HFFc6 (cell line): ENCODE measurements around the gene CCSER2. TPM values are rescaled to one million over a fixed set of nuclear protein-coding genes. Genes with fewer than 3 reads are reported as not detected.

Experiments
- DNase-seq: peaks from one replicate; pipeline ENCODE4 v3.0.0-alpha.2; 2018
- H3K27ac Mint-ChIP-seq: 2 replicates; pipeline ENCODE4 v1.8.0; 2020; ENCODE audit warnings: mild to moderate bottlenecking, mixed read lengths
- H3K27me3 Mint-ChIP-seq: 2 replicates; pipeline ENCODE4 v1.8.0; 2021; ENCODE audit warnings: mild to moderate bottlenecking, moderate library complexity, mixed read lengths; ENCODE audit not compliant: insufficient read depth
- H3K36me3 Mint-ChIP-seq: 2 replicates; pipeline ENCODE4 v1.8.0; 2021; ENCODE audit warnings: low read depth, mixed read lengths
- H3K4me1 Mint-ChIP-seq: 2 replicates; pipeline ENCODE4 v1.8.0; 2020; ENCODE audit warnings: low read depth, mixed read lengths
- H3K4me3 Mint-ChIP-seq: 2 replicates; pipeline ENCODE4 v1.8.0; 2020; ENCODE audit warnings: mild to moderate bottlenecking, moderate library complexity, mixed read lengths
- H3K9me3 Mint-ChIP-seq: 2 replicates; pipeline ENCODE4 v1.8.0; 2020; ENCODE audit warnings: mild to moderate bottlenecking, mixed read lengths
- total RNA-seq, 6 experiments: library from RNA; stranded (reverse); fragmentation: NEBNext Ultra II Directional; extraction: Animal tissue kit (Norgen Biotek cat#: 25700); gene quantifications; 2 replicates in 1 of 6; 3 replicates in 5 of 6; pipeline ENCODE4 v1.2.3, GENCODE V29; 2021
- TF ChIP-seq, protein P1 (sequence below): fragments of 200-600 bp; sonication (generic); IDR thresholded peaks from 2 replicates; pipeline ENCODE4 v1.5.0; 2021; ENCODE audit warnings: antibody characterized with exemption, mild to moderate bottlenecking

Gene CCSER2
- total RNA-seq, 6 experiments from 2014 or later, result 36.1 to 46.9 (median 43.0) TPM

DNA sequence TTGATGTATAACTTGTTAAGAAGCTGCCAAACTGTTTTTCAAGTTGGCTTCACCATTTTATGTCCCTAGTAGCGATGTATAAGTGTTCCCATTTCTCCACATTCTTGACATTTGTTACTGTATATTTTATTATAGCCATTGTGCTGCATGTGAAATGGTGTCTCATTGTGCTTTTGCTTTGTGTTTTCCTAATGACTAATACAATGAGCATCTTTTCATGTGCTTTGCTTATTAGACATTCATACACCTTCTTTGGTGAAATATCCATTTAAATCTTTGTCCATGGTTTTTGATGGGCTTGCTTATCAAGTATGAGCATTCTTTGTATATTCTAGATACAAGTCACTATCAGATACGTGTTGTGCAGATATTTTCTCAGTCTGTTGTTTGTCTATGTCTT, 203.0 kb downstream of the CCSER2 start:
- Mint-ChIP-seq H3K27ac (no peak overlapping the region), H3K4me3 (no peak overlapping the region), H3K9me3 (no peaks in the 10 kb centered on the region), H3K36me3 (no peaks in the 10 kb centered on the region), H3K27me3 (peaks cover 4% of the 10 kb centered on the region), H3K4me1 (peaks cover 29% of the 10 kb centered on the region)
- TF ChIP-seq, protein P1, sequence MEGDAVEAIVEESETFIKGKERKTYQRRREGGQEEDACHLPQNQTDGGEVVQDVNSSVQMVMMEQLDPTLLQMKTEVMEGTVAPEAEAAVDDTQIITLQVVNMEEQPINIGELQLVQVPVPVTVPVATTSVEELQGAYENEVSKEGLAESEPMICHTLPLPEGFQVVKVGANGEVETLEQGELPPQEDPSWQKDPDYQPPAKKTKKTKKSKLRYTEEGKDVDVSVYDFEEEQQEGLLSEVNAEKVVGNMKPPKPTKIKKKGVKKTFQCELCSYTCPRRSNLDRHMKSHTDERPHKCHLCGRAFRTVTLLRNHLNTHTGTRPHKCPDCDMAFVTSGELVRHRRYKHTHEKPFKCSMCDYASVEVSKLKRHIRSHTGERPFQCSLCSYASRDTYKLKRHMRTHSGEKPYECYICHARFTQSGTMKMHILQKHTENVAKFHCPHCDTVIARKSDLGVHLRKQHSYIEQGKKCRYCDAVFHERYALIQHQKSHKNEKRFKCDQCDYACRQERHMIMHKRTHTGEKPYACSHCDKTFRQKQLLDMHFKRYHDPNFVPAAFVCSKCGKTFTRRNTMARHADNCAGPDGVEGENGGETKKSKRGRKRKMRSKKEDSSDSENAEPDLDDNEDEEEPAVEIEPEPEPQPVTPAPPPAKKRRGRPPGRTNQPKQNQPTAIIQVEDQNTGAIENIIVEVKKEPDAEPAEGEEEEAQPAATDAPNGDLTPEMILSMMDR, result no peak
- DNase-seq, result no peak

DNA sequence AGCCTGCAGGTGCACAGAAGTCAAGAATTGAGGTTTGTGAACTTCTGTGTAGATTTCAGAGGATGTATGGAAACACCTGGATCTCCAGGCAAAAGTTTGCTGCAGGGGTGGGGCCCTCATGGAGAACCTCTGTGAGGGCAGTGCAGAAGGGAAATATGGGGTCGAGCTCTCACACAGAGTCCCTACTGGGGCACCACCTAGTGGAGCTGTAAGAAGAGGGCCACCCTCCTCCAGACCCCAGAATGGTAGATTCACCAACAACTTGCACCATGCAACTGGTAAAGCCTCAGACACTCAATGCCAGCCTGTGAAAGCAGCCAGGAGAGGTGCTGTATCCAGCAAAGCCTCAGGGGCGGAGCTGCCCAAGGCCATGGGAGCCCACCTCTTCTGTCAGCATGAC, 205.8 kb downstream of the CCSER2 start:
- Mint-ChIP-seq H3K9me3 (no peaks in the 10 kb centered on the region), H3K4me3 (no peak overlapping the region), H3K27ac (no peak overlapping the region)

DNA sequence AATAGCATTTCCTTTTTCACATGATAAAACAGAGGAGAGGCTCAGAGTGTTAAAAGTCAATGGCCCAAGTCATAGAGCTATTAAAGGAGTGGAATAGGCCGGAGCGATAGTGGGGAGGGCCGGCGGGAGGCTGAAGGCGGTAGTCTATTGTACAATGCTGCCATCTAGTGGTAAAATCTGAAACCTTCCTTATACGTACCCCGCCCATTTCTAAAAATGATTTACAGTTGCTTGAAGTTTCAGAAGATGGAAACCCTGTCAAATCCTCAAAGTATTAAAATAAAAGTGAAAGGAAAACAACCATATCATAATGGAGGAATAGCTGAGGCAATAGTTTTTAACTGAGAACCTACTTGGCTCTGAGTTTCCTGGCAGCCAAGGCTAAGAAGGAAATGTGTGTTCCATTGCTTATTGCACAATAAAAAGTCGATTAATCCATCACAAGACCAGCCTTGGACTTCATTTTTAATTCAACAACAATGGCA, 209.1 kb downstream of the CCSER2 start:
- Mint-ChIP-seq H3K27me3 (peaks cover 6% of the 10 kb centered on the region), H3K4me3 (no peak overlapping the region), H3K36me3 (peaks cover 7% of the 10 kb centered on the region; the same call in 1 of the 2 replicates), H3K9me3 (peaks cover 7% of the 10 kb centered on the region), H3K4me1 (peaks cover 65% of the 10 kb centered on the region), H3K27ac (no peak overlapping the region)
- DNase-seq, result peak; percentile 50
- TF ChIP-seq, protein P1, result peak; percentile 96

More for the DNA sequence above, 205.8 kb downstream of the CCSER2 start:
- H3K36me3 Mint-ChIP-seq, result no peaks in the 10 kb centered on the region
- H3K27me3 Mint-ChIP-seq, result peaks cover 6% of the 10 kb centered on the region
- peaks cover 48% of the 10 kb centered on the region for H3K4me1 Mint-ChIP-seq
- peak; percentile 7 for DNase-seq
- TF ChIP-seq, protein P1, result peak; percentile 66

DNA sequence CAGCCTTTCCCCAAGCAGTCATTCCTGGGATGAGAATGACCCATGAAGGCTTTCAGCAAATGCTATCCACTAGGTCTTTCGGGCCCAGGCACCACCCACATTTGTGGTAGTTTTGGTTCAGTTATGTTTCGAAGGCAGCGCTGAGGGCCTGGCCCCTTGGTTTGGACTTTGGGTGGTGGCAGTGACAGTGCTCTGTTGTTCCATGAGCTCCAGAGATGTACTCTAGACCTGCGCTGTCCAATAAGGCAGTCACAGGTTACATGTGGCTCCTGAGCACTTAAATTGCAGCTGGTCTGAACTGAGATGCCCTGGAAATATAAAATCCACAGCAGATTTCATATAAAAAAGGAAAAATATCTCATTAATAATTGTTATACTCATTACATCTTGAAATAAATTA, 209.6 kb downstream of the CCSER2 start:
- H3K27ac Mint-ChIP-seq, result no peak overlapping the region
- DNase-seq, result no peak
- peaks cover 65% of the 10 kb centered on the region for H3K4me1 Mint-ChIP-seq
- H3K4me3 Mint-ChIP-seq, result no peak overlapping the region
- peaks cover 6% of the 10 kb centered on the region for H3K27me3 Mint-ChIP-seq
- peaks cover 7% of the 10 kb centered on the region for H3K9me3 Mint-ChIP-seq
- peaks cover 7% of the 10 kb centered on the region; the same call in 1 of the 2 replicates for H3K36me3 Mint-ChIP-seq
- TF ChIP-seq, protein P1, result no peak

DNA sequence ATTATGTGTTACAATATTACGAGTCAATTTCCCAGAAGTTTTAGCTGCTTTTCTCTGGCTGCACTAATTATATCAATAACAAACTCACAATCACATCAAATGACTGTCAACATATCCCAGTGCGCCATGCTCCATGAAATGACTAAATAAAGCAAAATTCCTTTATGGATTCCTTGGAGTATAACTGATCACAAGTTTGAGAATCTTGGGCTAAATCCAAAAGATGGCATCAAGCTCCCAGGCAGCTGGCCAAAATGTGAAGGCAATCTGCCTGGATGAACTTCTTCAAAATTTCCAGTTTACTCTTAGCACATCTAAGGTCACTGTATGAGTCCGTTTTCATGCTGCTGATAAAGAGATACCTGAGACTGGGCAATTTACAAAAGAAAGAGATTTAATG, 210.8 kb downstream of the CCSER2 start:
- Mint-ChIP-seq H3K9me3 (peaks cover 7% of the 10 kb centered on the region), H3K27me3 (peaks cover 6% of the 10 kb centered on the region), H3K4me3 (peak overlapping the region; percentile 82), H3K4me1 (peaks cover 69% of the 10 kb centered on the region), H3K36me3 (peaks cover 7% of the 10 kb centered on the region; the same call in 1 of the 2 replicates), H3K27ac (peak overlapping the region; percentile 96)
- TF ChIP-seq, protein P1, result no peak
- peak; percentile 60 for DNase-seq
